HG03521 (cell line): Measurements from ENCODE around the gene CRHR2.
"Not testable (repeated sequence)": the region's sequence is repeated elsewhere in the genome, so short reads cannot be mapped to it uniquely, and the experiment has no call there.

Experiments
- ATAC-seq: cut with Tn5 transposase; IDR thresholded peaks from one replicate; pipeline ENCODE4 v1.9.1; 2021; ENCODE audit warnings: mild to moderate bottlenecking, moderate library complexity; ENCODE audit not compliant: unreplicated experiment

CRHR2 gene

GRCh38 chr7:30656006-30656957, 26.0 kb downstream of the CRHR2 start:
- ATAC-seq = no peak

GRCh38 chr7:30655096-30655970, 26.9 kb downstream of the CRHR2 start:
- no peak for ATAC-seq

- ATAC-seq = no peak
Measured at GRCh38 chr7:30654296-30655090, 27.8 kb downstream of the CRHR2 start.

- no peak for ATAC-seq
Measured at GRCh38 chr7:30652698-30653641, 29.3 kb downstream of the CRHR2 start.

GRCh38 chr7:30652132-30652531, 30.1 kb downstream of the CRHR2 start:
- no peak for ATAC-seq

- ATAC-seq = no peak
Measured at GRCh38 chr7:30650421-30650808, 31.8 kb downstream of the CRHR2 start.

GRCh38 chr7:30649717-30650420, 32.4 kb downstream of the CRHR2 start:
- ATAC-seq = no peak

GRCh38 chr7:30648744-30649540, 33.3 kb downstream of the CRHR2 start:
- ATAC-seq = no peak

GRCh38 chr7:30647589-30648364, 34.5 kb downstream of the CRHR2 start:
- ATAC-seq = no peak

- ATAC-seq = no peak
Measured at GRCh38 chr7:30646154-30646553, 36.1 kb downstream of the CRHR2 start.

GRCh38 chr7:30645661-30646060, 36.6 kb downstream of the CRHR2 start:
- ATAC-seq = no peak

- ATAC-seq = no peak
Measured at GRCh38 chr7:30644286-30644955, 37.8 kb downstream of the CRHR2 start.

GRCh38 chr7:30642789-30643188, 39.5 kb downstream of the CRHR2 start:
- no peak for ATAC-seq

- not testable (repeated sequence) for ATAC-seq
Measured at GRCh38 chr7:30642322-30642721, 39.9 kb downstream of the CRHR2 start.

GRCh38 chr7:30635798-30636197, 46.5 kb downstream of the CRHR2 start:
- no peak for ATAC-seq

- no peak for ATAC-seq
Measured at GRCh38 chr7:30634634-30635201, 47.5 kb downstream of the CRHR2 start.

GRCh38 chr7:30634193-30634626, 48.0 kb downstream of the CRHR2 start:
- no peak for ATAC-seq
